Stomach (tissue), 4 donors: ENCODE data around the gene TBC1D5.

Experiments used
- EP300 ChIP-seq: sonication (generic); formaldehyde crosslinking; IDR thresholded peaks from one replicate; pipeline ENCODE4 v1.6.1; 2017; ENCODE audit warnings: antibody characterized with exemption
- TF ChIP-seq, protein P1 (sequence below), 7 experiments: fragments of 450-650 bp in 4 of 7; fragments of 200-600 bp in 3 of 7; sonication (generic) in 3 of 7; IDR thresholded peaks; one replicate each; pipeline ENCODE4 v1.5.1; 2016 to 2019; ENCODE audit warnings: antibody characterized with exemption in 7 of 7, control low read depth in 2 of 7, mild to moderate bottlenecking in 1 of 7

DNA sequence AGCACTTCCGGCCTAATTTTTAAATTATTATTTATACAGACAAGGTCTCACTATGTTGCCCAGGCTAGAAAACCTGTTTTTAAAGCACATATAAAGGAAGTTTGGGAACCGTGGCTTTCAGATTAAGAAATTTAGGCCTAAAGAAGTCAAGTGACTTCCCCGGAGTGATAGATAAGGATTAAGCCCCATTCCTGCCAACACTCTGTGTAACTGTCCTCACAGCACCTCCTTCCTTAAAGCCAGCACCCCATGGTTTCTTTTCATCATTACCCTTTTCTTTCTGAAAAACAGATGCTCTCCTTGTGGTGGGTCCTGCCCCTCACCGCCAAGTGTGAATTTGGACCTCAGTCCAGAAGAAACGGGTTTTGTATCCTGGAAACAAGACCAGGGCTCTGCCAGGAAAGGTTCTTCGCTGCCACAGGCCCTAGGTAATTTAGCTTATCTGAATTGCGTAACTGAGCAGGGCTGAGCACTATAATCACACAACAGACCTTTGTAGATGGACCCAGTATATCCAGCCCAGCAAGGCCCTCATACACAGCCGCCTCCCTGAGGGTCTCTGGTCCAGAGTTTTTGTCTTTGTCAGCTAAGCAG is 626.3 kb downstream of the TBC1D5 start:
- TF ChIP-seq, protein P1, sequence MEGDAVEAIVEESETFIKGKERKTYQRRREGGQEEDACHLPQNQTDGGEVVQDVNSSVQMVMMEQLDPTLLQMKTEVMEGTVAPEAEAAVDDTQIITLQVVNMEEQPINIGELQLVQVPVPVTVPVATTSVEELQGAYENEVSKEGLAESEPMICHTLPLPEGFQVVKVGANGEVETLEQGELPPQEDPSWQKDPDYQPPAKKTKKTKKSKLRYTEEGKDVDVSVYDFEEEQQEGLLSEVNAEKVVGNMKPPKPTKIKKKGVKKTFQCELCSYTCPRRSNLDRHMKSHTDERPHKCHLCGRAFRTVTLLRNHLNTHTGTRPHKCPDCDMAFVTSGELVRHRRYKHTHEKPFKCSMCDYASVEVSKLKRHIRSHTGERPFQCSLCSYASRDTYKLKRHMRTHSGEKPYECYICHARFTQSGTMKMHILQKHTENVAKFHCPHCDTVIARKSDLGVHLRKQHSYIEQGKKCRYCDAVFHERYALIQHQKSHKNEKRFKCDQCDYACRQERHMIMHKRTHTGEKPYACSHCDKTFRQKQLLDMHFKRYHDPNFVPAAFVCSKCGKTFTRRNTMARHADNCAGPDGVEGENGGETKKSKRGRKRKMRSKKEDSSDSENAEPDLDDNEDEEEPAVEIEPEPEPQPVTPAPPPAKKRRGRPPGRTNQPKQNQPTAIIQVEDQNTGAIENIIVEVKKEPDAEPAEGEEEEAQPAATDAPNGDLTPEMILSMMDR (IDR thresholded peaks at IDR 0.05): no peak
- TF ChIP-seq EP300: no peak
